Activated CD4-positive, CD25-positive, alpha-beta regulatory T cell (primary cell): ENCODE data around the gene NKX2-1.

ENCODE experiments used
- DNase-seq, 4 experiments: peaks; one replicate each; lab custom pipeline; 2025; lab: John Stamatoyannopoulos, UW

NKX2-1 gene

GRCh38 chr14:36518031-36518585 lies 1.9 kb downstream of the NKX2-1 start:
- DNase-seq: no peak

GRCh38 chr14:36517242-36518030 lies 2.6 kb downstream of the NKX2-1 start:
- no peak for DNase-seq

DNA sequence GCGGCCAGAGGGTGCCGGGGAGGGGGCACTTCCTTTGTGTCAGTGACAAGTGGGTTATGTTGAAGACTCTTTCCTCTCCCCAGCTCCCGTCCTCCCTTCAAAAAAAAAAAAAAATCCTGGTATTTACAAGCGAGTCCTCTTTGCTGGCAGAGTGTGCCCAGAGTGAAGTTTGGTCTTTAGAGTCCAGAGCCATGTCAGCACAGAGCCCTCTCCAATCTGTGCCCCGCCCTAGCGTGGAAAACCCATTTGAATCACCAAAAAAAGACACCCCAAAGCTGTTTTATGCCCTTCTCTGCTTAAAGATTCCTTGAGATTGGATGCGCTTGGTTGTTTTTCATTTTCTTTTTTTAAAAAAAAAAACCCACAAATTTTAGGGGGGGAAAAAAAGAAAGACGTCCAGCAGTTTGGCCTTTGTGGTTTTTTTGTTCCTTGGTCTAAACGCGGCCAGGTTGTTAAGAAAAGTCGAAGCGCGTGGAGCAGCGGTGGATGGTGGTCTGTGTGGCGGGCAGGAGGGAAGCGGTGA lies 3.3 kb downstream of the NKX2-1 start:
- no peak for DNase-seq

GRCh38 chr14:36515896-36516718 lies 3.9 kb downstream of the NKX2-1 start:
- DNase-seq: no peak

- DNase-seq: no peak
Observed at GRCh38 chr14:36515105-36515593, 4.9 kb downstream of the NKX2-1 start.

DNA sequence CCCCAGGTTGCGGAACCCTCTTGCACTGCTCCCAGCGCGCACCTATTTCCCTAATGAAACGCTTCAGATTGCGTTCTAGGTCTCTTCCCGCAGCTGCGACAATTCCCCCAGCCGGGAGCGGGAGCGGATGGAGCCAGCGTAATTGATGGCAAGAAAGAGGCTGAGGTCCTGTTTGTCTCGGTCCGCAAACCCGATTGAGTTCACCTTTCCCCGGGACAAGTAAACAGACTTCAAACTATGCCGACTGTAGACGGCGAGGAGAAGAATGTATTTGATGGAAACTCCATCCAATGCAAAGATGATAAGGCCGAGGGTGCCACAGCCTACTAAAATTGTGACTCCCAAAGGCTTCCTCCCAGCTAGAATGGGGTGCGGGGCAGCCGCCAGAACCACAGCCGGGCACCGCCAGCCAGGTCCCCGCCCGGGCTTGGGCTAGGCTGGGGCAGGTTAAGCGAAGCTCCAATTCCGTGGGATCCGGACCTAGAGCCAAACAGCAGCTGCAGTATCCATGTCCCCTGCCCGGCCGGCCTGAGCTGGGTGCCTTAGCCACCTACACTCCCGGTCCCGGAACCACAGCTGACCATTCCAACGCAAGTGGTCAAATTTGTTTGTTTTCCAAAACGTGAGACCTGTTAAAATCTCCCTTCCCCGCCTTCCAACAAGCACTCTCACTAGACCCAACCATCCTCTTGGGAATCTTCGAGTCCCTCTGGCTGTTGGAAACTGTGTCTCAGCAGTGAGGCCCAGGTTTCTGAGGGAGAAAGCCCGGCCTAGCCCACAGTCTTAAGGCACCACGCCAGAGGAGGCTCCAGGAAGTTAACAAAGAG lies 5.5 kb downstream of the NKX2-1 start:
- no peak for DNase-seq

DNA sequence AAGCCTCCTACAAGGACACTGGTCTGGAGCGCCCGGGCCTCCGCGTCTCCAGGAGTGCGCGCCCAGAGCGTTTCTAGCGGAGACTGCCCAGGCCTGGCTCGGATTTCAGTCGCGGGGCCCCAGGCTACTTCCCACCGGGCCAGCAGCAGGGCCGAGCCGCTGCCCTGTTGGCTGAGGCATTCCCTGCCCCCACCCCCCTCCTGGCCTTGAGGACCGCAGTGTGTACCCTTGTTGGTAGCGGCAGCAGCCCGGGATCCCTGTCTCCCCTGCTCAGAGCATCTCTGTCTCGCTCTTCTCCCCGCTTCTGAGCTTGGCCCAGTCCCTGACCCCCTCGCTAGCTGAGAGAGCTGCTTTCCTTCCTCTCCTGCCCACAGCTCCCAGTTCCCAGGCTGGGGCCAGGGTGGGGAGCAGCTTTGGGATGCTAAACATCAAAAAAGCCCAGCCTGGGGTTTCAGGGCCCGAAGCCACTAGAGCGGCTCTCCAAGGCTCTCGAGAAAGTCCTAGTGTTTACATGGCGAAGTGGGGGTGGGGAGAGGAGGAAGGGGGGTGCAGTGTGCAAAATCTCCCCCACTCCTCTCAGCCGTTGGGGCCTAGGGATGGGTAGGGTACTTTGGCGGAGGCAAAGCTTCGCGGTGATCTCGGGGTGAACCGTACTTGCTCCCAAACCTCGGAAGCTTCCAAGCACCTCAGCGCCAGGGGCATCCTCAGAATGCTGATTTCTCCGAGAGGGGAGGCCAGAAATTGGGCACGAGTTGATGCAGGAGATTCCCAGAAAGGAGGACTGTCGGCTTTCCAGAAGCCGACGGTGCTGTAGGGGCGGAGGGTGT lies 6.4 kb downstream of the NKX2-1 start:
- DNase-seq: no peak

- DNase-seq: no peak
Observed at GRCh38 chr14:36513012-36513420, 7.0 kb downstream of the NKX2-1 start.

DNA sequence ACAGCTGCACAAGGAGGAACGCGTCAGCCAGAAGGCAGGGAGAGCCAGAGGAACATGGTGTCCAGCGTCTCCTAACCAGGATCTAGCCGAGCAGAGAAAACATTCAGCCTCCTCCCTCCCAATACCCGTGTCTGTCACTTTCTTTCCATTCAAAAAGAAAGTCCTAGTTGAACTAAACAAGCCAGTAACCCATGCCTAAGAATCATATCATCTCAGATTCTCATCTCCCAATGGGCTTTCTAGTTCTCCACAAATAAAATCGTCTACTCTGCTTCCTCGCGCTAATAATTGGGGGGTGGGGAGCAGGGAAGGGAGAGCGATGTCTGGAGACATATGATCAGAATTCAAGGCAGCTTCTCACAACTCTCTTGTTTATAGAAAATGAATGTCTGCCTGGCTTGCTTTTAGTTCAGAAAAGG lies 7.4 kb downstream of the NKX2-1 start:
- DNase-seq: no peak

GRCh38 chr14:36511981-36512584 lies 7.9 kb downstream of the NKX2-1 start:
- DNase-seq: no peak

GRCh38 chr14:36510874-36511273 lies 9.2 kb downstream of the NKX2-1 start:
- no peak for DNase-seq

GRCh38 chr14:36510078-36510799 lies 9.8 kb downstream of the NKX2-1 start:
- no peak for DNase-seq

DNA sequence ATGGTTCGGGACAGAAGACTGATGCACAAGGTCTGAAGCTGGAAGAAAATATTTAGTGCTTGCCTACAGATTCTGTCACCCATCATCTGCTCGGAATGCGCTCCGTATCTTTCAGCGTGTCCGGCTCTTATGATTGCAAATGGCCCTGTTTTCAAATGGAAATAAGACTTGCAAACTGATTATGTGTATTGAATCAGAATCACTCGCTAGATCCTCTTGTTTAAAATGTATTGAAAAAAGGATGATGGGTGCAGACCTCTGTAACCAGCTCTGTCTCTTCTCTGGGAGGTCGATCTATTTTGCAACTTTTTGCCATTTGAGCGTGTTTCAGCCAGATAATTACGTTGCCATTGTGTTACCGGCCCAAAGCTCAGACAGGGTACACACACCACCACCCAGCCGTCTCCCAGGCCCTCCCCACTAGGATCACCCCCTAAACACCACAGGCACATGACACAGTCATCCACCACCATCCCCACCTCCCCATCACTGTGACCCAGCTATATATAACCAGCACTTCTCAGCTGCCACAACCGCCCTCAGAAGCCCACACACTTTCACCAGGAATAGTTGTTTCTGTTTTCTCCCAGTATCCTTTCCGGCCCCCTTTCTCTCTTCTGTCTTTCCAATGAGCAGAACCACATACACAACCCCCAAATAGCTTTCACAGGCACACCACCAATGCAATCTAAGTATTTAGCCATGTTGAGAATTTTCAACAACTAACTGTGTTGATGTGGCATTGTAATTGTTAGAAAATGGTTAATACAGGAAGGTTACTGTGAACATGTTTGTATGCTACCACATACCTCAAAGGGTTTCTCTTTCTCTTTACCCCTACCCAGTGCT lies 10.7 kb downstream of the NKX2-1 start:
- DNase-seq: no peak

- no peak for DNase-seq
Observed at GRCh38 chr14:36508418-36509068, 11.5 kb downstream of the NKX2-1 start.

- no peak for DNase-seq
Observed at GRCh38 chr14:36507847-36508417, 12.1 kb downstream of the NKX2-1 start.

DNA sequence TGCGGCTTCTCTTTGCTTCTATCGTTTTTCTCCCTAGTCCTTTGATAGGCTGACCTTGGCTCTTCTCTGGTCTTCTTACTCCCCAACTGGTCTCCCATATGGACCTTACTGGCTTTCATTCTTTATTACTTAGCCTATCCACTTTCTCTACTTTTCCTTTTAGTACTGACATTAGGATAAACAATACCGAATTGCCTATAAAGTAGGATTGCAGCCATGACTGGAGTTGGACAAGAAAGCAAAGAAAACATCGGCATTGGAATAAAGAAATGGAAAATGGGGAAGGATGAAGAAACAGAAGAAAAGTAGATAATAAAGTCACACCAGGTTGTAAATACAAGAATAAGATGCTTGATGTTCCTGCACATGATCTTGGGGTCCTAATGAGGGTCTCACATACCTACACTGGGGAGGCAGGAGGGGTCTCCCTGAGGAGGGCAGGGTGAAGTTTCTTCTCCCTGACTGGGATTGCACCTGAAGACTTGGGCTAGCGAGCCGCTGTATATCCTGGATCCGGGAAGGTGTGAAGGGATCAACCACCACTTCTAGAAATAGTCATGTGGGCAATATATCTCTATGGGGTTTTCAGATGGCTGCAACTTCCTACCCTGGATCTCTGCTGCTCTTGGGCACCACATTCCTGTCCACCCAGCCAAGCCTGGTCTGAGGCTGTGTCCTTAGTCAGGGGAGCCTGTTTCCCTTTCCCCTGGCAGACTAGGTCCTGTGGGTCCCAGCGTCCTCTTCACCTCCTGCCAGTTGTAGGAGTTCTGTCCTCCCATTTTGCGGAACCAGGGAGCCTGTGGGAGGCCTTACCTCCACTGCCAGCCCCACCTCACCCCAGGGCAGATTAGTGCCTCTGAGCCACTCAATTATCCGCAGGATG lies 13.1 kb downstream of the NKX2-1 start:
- DNase-seq: no peak
